ENCODE results near the gene LDLRAD3.
"Not testable (repeated sequence)": the region's sequence is repeated elsewhere in the genome, so short reads cannot be mapped to it uniquely, and the experiment has no call there.

The LDLRAD3 gene

DNA sequence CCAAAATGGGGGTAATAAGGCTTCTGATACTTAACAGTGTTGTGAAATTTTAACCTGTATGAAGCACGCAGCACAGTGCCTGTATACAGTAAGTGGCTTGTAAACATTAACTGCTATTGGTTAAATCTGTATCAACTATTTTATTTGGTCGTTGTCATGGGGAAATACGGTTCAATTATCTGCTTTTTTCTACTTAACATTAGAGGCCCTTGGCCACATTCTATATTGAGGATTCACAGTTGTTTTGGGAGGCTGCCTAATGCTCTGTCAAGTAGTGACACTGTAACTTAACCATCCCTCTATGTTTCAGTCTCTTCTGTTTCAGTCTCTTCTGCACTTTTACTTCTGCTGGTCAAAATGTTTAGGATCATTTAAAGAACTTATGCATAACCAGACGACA is 95.6 kb downstream of the LDLRAD3 start:
- H3F3A ChIP-seq (ENCODE audit: low read depth): no peaks in the 10 kb centered on the region
- H3K9me3 ChIP-seq (ENCODE audit: insufficient read depth, low read depth, low read length): no peaks in the 10 kb centered on the region
- H3K4me3 ChIP-seq (ENCODE audit: low read length, poor library complexity, severe bottlenecking): no peak overlapping the region
- no peaks in the 10 kb centered on the region for H3K79me2 ChIP-seq (ENCODE audit: insufficient read depth, low read length)
- no peak overlapping the region for H2AFZ ChIP-seq (ENCODE audit: low read length)
- no peaks in the 10 kb centered on the region for H3K9me2 ChIP-seq (replicated peaks; ENCODE audit: low read depth, low read length)
- no peak overlapping the region for H3K9ac ChIP-seq (ENCODE audit: low read depth, low read length, poor library complexity, severe bottlenecking)
- H3K4me1 ChIP-seq (ENCODE audit: insufficient read depth, low read length, poor library complexity, severe bottlenecking): no peaks in the 10 kb centered on the region
- TF ChIP-seq CTCF (conservative IDR thresholded peaks at IDR 0.05; ENCODE audit: low read length) (no peak), EZH2phosphoT487 (IDR thresholded peaks at IDR 0.05; ENCODE audit: borderline replicate concordance) (no peak)
- no peaks in the 10 kb centered on the region for H3K36me3 ChIP-seq (ENCODE audit: insufficient read depth, low read length)
- no peaks in the 10 kb centered on the region for H3K27me3 ChIP-seq (ENCODE audit: insufficient read depth, low read length, poor library complexity, severe bottlenecking)
- no peaks in the 10 kb centered on the region for H4K20me1 ChIP-seq (ENCODE audit: insufficient read depth, low read length, poor library complexity, severe bottlenecking)
- no peak overlapping the region for H3K4me2 ChIP-seq (ENCODE audit: low read depth, low read length, poor library complexity, severe bottlenecking)

GRCh38 chr11:36041988-36042611 is 98.2 kb downstream of the LDLRAD3 start:
- TF ChIP-seq EZH2phosphoT487 (IDR thresholded peaks at IDR 0.05; ENCODE audit: borderline replicate concordance) (no peak), CTCF (conservative IDR thresholded peaks at IDR 0.05; ENCODE audit: low read length) (peak; percentile 78)
- no peaks in the 10 kb centered on the region for H3K36me3 ChIP-seq (ENCODE audit: insufficient read depth, low read length)

DNA sequence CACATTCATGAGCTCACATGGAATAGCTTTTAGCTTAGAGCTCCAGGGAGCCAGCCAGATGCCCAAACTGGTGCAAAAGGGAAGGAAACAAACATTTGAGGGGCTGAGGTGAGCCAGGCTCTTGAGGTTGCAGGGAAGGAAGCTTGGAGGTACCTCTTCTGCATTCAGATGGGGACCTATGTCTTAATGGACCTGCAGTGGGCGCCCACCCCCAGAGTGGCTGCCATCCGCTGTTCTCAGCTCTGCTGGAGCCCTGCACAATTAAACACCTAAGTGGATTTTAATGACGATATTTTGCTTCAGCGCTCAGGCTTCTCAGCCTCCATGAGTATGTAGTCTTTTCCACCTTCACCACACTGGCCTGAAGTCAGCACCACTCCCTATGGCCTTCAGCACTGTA is 100.8 kb downstream of the LDLRAD3 start:
- Histone ChIP-seq H3K9me2 (replicated peaks; ENCODE audit: low read depth, low read length) (no peaks in the 10 kb centered on the region), H3K27me3 (ENCODE audit: insufficient read depth, low read length, poor library complexity, severe bottlenecking) (no peaks in the 10 kb centered on the region), H3K79me2 (ENCODE audit: insufficient read depth, low read length) (no peaks in the 10 kb centered on the region), H3K36me3 (ENCODE audit: insufficient read depth, low read length) (no peaks in the 10 kb centered on the region), H3K4me3 (ENCODE audit: low read length, poor library complexity, severe bottlenecking) (no peak overlapping the region), H3K4me1 (ENCODE audit: insufficient read depth, low read length, poor library complexity, severe bottlenecking) (peaks cover 8% of the 10 kb centered on the region), H3K4me2 (ENCODE audit: low read depth, low read length, poor library complexity, severe bottlenecking) (no peak overlapping the region), H2AFZ (ENCODE audit: low read length) (no peak overlapping the region), H3K9me3 (ENCODE audit: insufficient read depth, low read depth, low read length) (no peaks in the 10 kb centered on the region), H3F3A (ENCODE audit: low read depth) (no peaks in the 10 kb centered on the region), H3K9ac (ENCODE audit: low read depth, low read length, poor library complexity, severe bottlenecking) (no peak overlapping the region), H4K20me1 (ENCODE audit: insufficient read depth, low read length, poor library complexity, severe bottlenecking) (no peaks in the 10 kb centered on the region)
- TF ChIP-seq EZH2phosphoT487 (IDR thresholded peaks at IDR 0.05; ENCODE audit: borderline replicate concordance) (no peak), CTCF (conservative IDR thresholded peaks at IDR 0.05; ENCODE audit: low read length) (peak; percentile 47)

More at GRCh38 chr11:36041988-36042611, 98.2 kb downstream of the LDLRAD3 start:
- no peak overlapping the region for H3K4me2 ChIP-seq (ENCODE audit: low read depth, low read length, poor library complexity, severe bottlenecking)
- peaks cover 8% of the 10 kb centered on the region for H3K4me1 ChIP-seq (ENCODE audit: insufficient read depth, low read length, poor library complexity, severe bottlenecking)
- no peak overlapping the region for H3K9ac ChIP-seq (ENCODE audit: low read depth, low read length, poor library complexity, severe bottlenecking)
- H3K27me3 ChIP-seq (ENCODE audit: insufficient read depth, low read length, poor library complexity, severe bottlenecking): no peaks in the 10 kb centered on the region
- no peaks in the 10 kb centered on the region for H3K79me2 ChIP-seq (ENCODE audit: insufficient read depth, low read length)
- no peaks in the 10 kb centered on the region for H4K20me1 ChIP-seq (ENCODE audit: insufficient read depth, low read length, poor library complexity, severe bottlenecking)
- no peaks in the 10 kb centered on the region for H3K9me2 ChIP-seq (replicated peaks; ENCODE audit: low read depth, low read length)
- no peak overlapping the region for H2AFZ ChIP-seq (ENCODE audit: low read length)
- no peak overlapping the region for H3K4me3 ChIP-seq (ENCODE audit: low read length, poor library complexity, severe bottlenecking)
- no peaks in the 10 kb centered on the region for H3K9me3 ChIP-seq (ENCODE audit: insufficient read depth, low read depth, low read length)
- no peaks in the 10 kb centered on the region for H3F3A ChIP-seq (ENCODE audit: low read depth)

- H3K36me3 ChIP-seq (ENCODE audit: insufficient read depth, low read length); H3K4me3 ChIP-seq (ENCODE audit: low read length, poor library complexity, severe bottlenecking); H3F3A ChIP-seq (ENCODE audit: low read depth); H3K4me1 ChIP-seq (ENCODE audit: insufficient read depth, low read length, poor library complexity, severe bottlenecking); H3K79me2 ChIP-seq (ENCODE audit: insufficient read depth, low read length); H3K9me3 ChIP-seq (ENCODE audit: insufficient read depth, low read depth, low read length); H3K27me3 ChIP-seq (ENCODE audit: insufficient read depth, low read length, poor library complexity, severe bottlenecking); H3K4me2 ChIP-seq (ENCODE audit: low read depth, low read length, poor library complexity, severe bottlenecking); H2AFZ ChIP-seq (ENCODE audit: low read length); H4K20me1 ChIP-seq (ENCODE audit: insufficient read depth, low read length, poor library complexity, severe bottlenecking); H3K9ac ChIP-seq (ENCODE audit: low read depth, low read length, poor library complexity, severe bottlenecking); H3K9me2 ChIP-seq (replicated peaks; ENCODE audit: low read depth, low read length): not testable (repeated sequence)
These were observed 102.1 kb downstream of the LDLRAD3 start for GRCh38 chr11:36045945-36046344.

All from Loucy (cell line).